ENCODE measurements around the gene PHF13. TPM values are rescaled to one million over a fixed set of nuclear protein-coding genes. Genes with fewer than 3 reads are reported as not detected.

PHF13 gene
- total and polyA plus RNA-seq, 2 donors (not counting 3 experiments of a cell fraction or from before 2014, with no cell fraction given) = 5.6 to 18.6 TPM

DNA sequence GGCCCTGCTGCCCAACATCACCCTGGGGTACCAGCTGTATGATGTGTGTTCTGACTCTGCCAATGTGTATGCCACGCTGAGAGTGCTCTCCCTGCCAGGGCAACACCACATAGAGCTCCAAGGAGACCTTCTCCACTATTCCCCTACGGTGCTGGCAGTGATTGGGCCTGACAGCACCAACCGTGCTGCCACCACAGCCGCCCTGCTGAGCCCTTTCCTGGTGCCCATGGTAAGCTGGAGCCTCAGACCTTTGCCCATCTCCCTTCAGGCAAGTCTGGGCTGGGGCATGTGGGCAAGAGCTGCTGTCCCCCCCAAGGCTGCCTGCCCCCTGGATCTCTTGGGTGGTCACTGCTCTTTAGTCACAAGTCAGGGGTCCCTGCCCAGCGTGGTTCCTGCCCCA, 42.5 kb upstream of the PHF13 start:
- Histone ChIP-seq H3K9me3 (replicated peaks; ENCODE audit: control insufficient read depth, insufficient read depth, low read length) (no peaks in the 10 kb centered on the region), H3K79me2 (ENCODE audit: control insufficient read depth, insufficient read depth, low read length) (no peaks in the 10 kb centered on the region), H3K4me2 (ENCODE audit: insufficient read depth, low read length) (no peak overlapping the region), H3K27ac (ENCODE audit: insufficient read depth, low read depth, low read length) (no peak overlapping the region), H3K27me3 (ENCODE audit: control insufficient read depth in 2 of 2, insufficient read depth in 2 of 2, low read length in 2 of 2) (peaks cover 5 to 13% of the 10 kb centered on the region in 2 experiments), H3K4me3 (replicated peaks in 1 of 3; ENCODE audit: insufficient read depth in 1 of 3, low read depth in 1 of 3, low read length in 3 of 3) (no peak overlapping the region), H2AFZ (ENCODE audit: low read depth, low read length) (no peak overlapping the region), H3K4me1 (ENCODE audit: control insufficient read depth, extremely low read depth, insufficient read depth, low read length) (no peaks in the 10 kb centered on the region), H3K9ac (replicated peaks; ENCODE audit: extremely low read depth, insufficient read depth, low read length) (no peak overlapping the region), H4K20me1 (replicated peaks; ENCODE audit: control insufficient read depth, extremely low read depth, insufficient read depth, low read length) (no peaks in the 10 kb centered on the region), H3K36me3 (ENCODE audit: control insufficient read depth in 2 of 2, extremely low read depth in 1 of 2, insufficient read depth in 2 of 2, low read length in 2 of 2) (no peaks in the 10 kb centered on the region), H3K9me1 (replicated peaks; ENCODE audit: control insufficient read depth, extremely low read depth, insufficient read depth, low read length) (no peaks in the 10 kb centered on the region)
- ChIA-PET CTCF (interaction anchor here (0.8 to 1.1 kb wide), 2 partner anchors 10 to 17 kb away, joined by 3 to 4 read pairs; partner anchors contain the start of gene NOL9), POLR2A (no interaction called here)
- intact Hi-C loops (cut with micrococcal nuclease) (no loop called here), dilution Hi-C loops (cut with MboI; ENCODE audit: extremely low pct_ligation_motif_present, low sequenced_read_pairs) (no loop called here)
- no peak for TF ChIP-seq MYC (IDR thresholded peaks at IDR 0.05; ENCODE audit: low read depth, low read length)
- no peak for TF ChIP-seq FOS (IDR thresholded peaks at IDR 0.05; ENCODE audit: borderline replicate concordance, insufficient read depth, low read length)
- TF ChIP-seq POLR2AphosphoS5 (IDR thresholded peaks at IDR 0.05; ENCODE audit: insufficient read depth, low read depth, low read length) = no peak
- TF ChIP-seq, protein P1, sequence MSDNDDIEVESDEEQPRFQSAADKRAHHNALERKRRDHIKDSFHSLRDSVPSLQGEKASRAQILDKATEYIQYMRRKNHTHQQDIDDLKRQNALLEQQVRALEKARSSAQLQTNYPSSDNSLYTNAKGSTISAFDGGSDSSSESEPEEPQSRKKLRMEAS (IDR thresholded peaks at IDR 0.05; ENCODE audit: insufficient read depth, insufficient read length) = no peak
- no peak for TF ChIP-seq POLR2A (IDR thresholded peaks at IDR 0.05; ENCODE audit: low read depth, low read length)
- TF ChIP-seq EZH2 (IDR thresholded peaks at IDR 0.05; ENCODE audit: borderline replicate concordance, low read depth, low read length, severe bottlenecking) = no peak
- TF ChIP-seq, protein P2, sequence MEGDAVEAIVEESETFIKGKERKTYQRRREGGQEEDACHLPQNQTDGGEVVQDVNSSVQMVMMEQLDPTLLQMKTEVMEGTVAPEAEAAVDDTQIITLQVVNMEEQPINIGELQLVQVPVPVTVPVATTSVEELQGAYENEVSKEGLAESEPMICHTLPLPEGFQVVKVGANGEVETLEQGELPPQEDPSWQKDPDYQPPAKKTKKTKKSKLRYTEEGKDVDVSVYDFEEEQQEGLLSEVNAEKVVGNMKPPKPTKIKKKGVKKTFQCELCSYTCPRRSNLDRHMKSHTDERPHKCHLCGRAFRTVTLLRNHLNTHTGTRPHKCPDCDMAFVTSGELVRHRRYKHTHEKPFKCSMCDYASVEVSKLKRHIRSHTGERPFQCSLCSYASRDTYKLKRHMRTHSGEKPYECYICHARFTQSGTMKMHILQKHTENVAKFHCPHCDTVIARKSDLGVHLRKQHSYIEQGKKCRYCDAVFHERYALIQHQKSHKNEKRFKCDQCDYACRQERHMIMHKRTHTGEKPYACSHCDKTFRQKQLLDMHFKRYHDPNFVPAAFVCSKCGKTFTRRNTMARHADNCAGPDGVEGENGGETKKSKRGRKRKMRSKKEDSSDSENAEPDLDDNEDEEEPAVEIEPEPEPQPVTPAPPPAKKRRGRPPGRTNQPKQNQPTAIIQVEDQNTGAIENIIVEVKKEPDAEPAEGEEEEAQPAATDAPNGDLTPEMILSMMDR (IDR thresholded peaks at IDR 0.05; ENCODE audit: extremely low read depth in 1 of 2, insufficient read depth in 1 of 2, low read depth in 1 of 2, low read length in 2 of 2) = no peak
- no peak for TF ChIP-seq JUN (IDR thresholded peaks at IDR 0.05; ENCODE audit: borderline replicate concordance, insufficient read depth, insufficient read length, low read depth)
- no peak for TF ChIP-seq GATA2 (IDR thresholded peaks at IDR 0.05; ENCODE audit: insufficient read depth, insufficient read length, low read depth, low read length)
- FAIRE-seq (no peak), DNase-seq (ENCODE audit: low read depth, low spot score) (no peak)
- BruUV-seq (replicated peaks) = no TSS peak
